22Rv1 (cell line): Measurements from ENCODE around the gene GCFC2.

ENCODE experiments used
- CTCF ChIP-seq: fragments of 450-650 bp; IDR thresholded peaks from 2 replicates; pipeline ENCODE4 v1.5.1; 2017; ENCODE audit warnings: mild to moderate bottlenecking
- ZFX ChIP-seq: fragments of 450-650 bp; IDR thresholded peaks from 2 replicates; pipeline ENCODE4 v1.6.1; 2017; ENCODE audit warnings: antibody characterized with exemption, borderline replicate concordance

DNA sequence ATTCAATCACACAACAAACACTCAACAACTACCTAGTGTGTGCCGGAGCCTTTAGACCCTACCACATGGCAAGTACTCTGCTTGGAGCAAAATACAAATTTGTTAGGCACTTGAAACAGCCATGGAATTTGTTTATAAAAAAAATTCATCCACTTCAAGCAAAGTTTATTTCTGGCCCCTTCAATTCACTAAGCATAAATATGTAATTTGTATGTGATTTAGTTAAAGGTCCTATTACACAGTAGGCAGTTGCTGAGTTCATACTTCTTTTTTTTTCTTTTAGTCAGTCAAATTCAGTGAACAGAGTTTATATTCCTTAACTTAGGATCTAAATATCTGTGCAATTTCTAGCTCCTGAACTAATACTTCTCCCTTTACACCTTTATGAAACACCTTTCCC lies 22.5 kb downstream of the GCFC2 start:
- TF ChIP-seq CTCF (no peak), ZFX (no peak)
